GM21528 (cell line): Measurements from ENCODE around the gene SSR2.
A peak's percentile ranks its signal among the peaks of the same experiment; 100 is the strongest.
"Not testable (repeated sequence)": the region's sequence is repeated elsewhere in the genome, so short reads cannot be mapped to it uniquely, and the experiment has no call there.

Experiments used
- ATAC-seq: cut with Tn5 transposase; IDR thresholded peaks from one replicate; pipeline ENCODE4 v1.9.1; 2021; ENCODE audit warnings: mild to moderate bottlenecking, moderate library complexity; ENCODE audit not compliant: unreplicated experiment, low FRiP score

SSR2 gene

DNA sequence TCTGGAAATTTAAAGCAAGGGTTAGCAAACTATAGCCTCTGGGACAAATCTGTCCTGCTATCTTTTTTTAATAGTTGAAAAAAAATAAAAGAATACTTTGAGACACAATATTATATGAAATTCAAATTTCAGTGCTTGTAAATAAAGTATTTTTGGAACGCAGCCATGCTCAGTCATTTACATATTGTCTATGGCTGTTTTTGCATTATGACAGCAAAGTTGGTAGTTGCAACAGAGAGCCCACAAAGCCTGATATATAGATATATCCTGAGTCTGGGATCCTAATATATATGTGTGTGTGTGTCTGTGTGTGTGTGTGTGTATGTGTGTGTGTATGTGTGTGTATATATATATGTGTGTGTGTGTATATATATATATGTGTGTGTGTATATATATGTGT, 20.8 kb downstream of the SSR2 start:
- ATAC-seq: no peak

DNA sequence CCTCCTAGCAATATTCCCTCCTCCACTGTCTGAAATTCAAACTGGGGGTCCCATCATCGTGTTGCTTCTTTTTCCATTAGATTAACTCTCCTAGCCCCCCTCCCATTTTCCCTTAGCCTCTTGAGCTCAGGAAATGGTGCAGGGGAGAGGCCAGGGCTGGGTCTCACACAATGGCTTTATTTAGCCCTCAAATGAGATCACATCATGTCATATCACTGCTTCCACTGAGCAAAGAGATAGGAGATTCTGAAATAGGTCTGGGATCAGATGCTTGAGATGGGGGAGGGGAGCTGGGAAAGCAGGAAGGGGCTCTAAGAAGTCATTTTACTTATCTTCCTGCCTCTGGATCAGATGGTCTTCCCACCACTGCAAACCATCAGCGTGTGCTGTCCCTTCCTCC, 24.6 kb downstream of the SSR2 start:
- no peak for ATAC-seq

DNA sequence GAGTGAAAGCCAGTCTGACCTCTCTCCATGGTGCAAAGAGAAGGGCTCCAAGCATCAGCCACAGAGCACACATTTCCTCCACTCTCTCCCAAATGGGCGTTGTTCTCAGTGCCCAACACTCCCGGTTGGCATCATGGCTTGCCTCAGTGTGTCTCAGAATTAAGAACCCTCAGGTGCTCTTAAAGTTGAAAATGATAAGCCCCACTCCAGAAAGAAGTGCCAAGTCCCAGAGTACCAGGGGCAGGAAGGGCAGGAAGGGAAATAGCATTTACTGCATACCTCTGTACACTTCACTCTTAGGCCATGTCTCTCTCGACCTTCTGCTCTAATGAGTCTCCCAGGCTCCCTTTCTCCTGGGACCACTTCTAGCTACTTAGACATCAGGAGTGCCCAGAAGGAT, 27.2 kb downstream of the SSR2 start:
- no peak for ATAC-seq

DNA sequence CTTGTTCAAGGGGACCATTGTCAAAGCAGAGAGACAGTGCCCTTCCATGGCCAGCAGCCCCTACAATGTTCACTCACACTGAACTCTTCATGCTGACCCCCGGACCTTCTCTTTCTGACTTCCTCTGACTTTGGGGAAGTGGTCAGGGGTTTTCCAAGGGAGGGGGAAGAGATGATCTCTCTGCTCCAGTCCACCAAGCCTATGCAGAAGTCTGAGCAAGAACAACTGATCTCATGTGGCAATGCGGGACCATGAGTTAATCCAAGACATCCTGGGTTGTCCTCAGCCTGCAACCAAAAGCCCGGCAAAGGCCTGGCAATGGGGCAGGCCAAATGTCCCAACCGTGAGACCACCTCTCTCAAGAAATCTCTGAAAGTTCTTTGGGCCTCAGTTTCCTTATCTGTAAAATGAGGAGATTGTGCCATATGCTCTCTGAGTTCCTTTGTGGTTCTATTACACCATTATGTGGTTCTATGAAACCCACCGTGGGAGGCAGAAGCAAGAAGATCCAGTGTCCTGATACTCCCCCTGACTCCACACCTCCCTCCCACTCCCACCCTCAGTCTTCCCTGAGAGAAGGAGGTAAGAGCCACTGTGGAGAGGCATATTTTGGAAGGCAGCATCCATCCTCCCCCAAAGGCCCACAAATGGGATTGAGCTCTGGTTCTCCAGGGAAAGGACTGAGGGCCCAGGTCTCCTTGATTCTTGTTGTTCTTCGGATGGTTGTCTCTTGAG, 30.6 kb downstream of the SSR2 start:
- ATAC-seq: no peak

DNA sequence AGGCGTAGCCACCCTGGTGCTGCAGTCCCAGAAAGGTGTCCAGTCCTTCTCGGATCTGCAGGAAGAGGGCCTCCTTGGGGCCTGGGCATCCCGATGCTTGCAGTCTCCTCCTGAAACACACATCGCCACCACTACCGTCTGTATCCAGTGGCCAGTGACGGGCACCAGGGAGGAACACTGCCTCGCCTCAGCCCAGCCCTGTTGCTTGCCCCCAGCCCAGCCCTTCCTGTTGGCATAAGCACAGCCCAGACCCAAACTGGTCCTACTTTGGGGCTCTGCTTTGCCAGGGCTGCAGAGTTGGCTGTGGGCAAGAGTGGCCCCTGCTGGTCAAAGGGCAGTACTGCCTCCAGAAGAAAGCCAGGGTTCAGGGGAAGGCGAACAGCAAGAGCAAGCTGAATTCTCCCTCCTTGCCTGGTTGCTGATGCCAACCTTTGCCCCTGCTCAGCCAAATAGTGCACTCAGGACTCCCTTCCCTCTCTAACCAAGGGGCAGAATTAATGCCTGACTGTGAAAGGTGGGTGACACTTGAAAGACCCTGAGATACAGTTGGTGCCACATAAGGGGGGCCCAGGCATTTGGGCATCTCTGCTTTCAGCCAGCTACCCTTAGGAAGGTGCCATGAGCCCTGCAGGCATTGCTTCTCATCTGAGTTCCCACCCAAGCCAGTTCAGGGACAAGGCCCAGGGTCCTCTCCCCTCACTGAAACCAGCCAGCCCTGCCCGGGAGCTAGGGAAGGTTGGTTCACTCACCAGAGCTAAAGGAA, 31.3 kb downstream of the SSR2 start:
- peak; percentile 76 for ATAC-seq

DNA sequence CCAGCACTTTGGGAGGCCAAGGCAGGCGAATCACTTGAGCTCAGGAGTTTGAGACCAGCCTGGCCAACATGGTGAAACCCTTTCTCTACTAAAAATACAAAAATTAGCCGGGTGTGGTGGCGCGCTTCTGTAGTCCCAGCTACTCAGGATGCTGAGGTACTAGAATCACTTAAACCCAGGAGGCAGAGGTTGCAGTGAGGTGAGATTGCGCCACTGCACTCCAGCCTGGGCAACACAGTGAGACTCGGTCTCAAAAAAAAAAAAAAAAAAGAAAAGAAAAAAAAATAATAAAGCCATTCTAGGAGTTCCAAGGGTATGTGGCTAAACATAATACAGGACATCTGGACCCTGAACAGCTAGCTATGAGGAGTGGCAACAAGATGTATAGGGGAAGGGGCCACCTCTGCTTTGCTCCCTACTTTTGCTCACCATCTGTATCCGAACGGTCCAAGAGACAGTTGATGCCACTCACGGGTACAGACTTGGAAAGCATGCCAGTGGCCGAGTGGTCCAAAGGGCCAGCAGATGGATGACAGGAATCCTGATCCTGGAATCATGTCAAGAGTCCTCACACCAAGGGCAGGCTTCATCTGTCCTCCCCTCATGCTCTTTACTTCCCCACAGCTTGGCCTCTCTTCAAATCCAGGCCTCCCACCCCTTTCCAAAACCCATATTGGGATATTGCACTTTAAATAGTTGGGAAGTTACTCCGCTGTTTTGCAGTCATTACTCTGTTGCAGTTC, 35.7 kb downstream of the SSR2 start:
- ATAC-seq: not testable (repeated sequence)

DNA sequence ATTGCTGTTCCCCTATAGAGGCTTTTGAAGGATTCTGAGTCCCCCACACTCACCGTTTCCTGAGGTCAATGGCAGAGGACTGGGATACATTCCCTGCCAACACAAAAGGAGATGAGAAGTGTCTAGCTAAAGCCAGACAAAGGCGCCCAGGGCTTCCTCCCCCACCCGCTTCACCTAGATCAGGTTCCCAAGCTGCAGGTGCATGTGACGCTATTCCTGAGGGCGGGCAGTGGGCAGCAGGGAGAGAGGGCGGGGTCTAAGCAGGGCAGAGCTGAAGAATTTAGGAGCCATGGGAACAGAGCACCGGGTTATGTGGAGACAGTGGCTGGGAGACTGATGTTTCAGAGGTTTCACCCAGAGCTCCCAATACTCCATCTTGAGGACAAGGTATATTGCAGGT, 36.4 kb downstream of the SSR2 start:
- ATAC-seq: no peak

DNA sequence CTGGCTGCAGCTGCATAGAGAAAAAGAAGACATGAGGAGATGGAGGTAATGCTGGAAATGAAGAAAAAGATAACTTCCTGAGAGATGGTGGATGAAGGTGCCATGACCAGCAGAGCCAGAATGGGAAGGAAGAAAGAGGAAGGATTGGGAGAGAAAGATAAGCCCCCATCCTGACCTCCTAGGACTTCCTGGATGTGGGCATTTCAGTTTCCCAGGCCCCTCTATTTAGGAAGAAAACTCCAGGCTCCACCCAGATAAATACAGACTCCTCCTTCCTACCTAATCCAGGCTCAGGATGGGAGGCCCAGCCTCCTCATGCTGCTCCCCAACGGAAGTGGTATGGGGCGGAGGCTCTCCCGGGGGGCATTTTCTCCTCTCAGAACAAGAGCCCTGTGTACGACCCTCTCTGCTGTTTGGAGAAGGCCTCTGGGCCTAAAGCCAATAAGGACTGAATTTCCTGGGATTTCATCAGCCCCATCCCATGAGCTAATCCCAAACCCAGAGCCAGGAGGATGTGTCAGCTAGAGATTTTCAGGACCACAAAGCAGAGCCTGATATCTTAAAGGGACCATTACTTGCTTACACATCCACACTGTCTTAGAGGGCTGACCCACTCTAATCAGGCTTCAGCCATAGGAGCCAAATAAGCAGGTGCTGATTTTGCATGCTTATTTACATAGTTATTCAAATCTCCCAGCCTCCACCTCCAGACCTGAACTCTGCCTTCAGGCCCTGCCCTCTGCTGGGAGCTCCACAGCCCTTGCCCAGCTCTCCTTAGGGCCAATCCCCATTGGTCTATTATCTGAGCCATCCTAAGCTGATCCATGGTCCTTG, 37.3 kb downstream of the SSR2 start:
- no peak for ATAC-seq

DNA sequence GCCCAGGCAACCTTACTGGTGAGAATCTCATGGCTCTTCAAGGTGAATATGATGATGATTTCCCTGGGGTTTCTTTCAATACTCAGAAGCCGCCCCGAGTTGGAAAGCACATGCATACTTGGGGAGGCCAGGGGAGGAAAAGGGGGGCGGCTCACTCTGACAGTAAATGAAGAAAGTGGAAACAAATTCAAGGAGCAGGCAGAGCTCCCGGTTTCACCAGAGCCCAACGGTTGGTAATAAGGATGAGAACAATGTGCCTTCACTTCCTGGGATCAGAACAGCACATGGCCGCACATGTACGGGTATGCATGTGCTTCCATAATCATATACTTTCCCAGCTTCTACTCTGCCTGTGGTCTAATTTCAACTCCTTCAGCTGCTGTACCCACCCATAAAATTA, 38.6 kb downstream of the SSR2 start:
- ATAC-seq: no peak

DNA sequence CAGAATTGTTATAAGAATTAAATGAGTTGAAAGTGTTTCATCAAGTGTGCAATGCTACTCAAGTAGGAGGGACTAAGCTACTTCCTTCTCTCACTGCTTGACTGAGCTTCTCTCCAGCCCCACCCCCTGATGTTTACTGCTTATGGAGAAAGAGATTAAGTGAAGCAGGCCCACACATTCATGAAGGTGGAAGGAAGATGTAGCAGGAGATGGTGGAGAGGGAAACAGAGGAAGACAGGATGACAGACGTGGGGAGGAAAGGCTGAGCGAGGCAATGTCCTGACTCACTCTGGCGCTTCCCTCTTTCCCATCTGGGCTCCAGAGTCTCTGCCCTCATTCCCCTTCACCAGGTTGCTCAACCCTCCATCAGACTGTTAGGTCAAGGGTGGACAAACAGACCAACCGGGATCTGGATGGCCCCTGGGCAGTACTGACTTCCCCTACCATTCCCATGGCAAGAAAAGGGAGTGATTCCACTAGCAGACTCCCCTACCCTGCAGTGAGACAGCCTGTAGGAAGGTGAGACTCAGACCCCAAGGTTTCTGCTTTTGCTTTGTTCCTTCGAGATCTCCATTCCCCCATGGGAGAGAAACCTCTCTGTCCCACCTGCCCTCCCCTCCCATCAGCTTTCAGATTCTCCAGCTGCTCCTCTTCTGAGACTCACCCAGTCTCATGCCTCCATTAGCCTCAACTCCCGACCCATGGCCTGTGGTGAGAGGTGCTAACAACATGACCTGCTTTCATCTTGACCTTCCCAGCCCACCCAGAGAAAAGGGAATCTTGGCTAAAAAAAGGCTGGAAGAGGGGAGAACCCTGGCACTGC, 39.3 kb downstream of the SSR2 start:
- no peak for ATAC-seq

DNA sequence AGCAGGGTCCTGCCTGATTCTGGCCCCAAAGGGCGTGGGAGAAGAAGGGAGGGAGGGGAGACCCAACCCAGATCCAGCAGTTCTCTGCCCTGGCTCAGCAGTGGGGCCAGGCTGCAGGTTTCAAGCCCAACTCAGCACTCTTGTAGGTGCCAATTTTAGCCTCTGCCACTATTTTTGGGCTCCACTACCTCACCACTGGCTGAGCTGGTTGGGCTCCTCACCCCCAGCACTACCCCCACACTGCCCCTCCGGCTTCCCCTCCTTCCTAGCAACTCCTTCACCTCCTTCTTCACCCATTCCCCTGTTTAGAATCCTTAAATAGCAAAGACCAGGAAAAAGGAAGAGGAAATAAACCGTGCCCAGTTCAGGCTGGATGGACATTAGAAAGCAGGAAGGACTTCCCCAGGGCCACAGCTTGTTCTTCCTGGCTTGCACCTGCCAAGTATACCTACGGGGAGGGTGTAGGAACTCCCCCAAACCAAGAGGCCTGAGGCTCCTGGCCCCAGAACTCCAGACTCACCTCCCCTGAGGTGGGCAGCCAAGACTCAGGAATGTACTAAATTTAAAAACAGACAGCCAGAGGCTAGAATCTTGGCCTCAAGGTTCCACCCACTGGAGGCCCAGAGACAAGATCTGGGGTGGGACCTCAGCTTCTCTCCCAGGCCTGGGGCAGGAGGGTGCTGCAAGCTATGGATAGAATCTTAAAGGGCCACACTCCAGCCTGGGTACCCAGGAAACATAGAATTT, 41.0 kb downstream of the SSR2 start:
- no peak for ATAC-seq

DNA sequence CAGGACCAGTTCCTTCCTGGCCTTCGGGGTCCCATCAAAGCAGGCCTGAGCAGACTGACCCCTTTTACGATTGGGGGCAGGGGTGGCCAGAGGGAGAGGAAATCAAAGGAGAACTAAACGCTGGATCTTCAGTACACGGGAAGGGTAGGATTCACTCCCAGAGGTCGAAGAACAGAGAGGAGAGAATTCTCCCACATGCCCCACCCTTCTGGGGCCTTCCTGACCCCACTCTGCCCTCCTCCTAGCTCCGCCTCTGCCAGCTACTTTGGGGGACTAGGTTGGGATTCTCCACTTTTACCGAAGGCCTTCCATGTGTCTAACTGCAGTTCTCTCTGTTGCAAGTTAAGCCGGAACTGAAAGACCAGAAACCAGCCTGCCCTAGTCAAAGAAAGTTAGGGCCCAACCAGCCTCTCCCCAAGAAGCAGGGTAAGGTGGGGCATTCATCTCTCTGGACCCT, 41.8 kb downstream of the SSR2 start:
- no peak for ATAC-seq

DNA sequence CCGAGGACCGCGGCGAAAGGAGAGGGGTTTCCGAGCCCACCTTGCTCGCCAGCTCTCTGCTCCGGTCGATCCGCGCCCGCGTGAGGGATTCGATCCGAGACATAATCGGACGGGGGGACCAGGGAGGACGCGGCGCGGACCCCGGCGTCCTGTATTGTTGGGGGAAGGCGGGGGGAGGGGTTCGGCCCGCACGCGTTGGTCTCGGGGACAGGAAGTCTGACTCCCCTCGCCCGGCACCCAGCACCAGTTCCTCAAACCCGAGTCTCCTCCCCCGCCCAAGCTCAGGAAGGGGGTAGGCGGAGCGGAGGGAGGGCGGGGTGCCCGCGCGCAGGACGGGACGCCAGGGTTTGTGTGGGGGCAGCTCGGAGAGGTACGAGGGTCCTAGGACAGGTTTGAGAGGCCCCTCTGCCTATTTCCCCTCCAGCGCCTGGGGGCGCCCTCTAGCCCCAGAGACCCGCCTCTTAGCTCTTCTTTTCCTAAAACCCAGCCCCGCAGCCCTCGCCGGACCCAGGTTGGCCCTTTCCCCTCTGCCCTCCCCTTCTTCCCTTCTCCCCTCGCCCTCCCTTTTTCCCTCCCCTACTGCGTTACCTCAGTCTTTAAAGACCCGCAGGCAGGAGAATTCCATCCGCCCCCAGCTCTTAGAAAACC, 42.3 kb downstream of the SSR2 start, which contains the start of gene ARHGEF2:
Gene ARHGEF2, minus strand, starts transcription at position 223 of the 648 bp plus-strand sequence. Its CDS starts 120 bp downstream, at position 103.
- peak; percentile 62 for ATAC-seq

DNA sequence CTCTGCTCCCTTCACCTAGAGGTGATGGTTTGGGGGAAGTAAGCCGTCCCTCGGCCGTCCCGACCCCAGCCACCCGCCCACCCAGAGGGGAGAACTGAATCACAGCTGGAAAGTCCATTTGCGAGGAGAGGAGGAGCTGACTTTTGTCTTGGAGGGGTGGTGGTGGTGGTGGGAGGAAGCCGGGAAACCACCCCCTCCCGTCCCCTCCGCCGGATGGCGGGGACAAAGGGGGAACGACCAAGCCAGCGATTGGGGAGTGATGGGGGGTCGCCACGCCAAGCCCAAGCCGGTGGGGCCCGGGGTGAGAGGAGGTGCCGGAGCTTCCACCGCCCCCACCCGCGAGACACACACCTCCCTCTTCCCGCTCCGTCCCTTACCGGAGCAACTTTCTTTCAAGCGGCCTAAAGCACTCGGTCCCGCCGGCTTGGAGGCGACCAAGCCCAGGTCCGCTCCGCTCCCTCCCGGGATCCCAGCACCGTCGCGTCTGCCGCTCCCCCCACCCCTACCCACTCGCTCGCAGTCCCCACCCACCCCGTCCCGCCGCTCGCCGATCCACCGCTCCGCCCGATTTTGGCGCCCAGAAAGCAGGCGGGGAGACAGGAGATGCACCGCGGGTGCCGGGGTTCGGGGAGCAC, 42.9 kb downstream of the SSR2 start:
- ATAC-seq: no peak

DNA sequence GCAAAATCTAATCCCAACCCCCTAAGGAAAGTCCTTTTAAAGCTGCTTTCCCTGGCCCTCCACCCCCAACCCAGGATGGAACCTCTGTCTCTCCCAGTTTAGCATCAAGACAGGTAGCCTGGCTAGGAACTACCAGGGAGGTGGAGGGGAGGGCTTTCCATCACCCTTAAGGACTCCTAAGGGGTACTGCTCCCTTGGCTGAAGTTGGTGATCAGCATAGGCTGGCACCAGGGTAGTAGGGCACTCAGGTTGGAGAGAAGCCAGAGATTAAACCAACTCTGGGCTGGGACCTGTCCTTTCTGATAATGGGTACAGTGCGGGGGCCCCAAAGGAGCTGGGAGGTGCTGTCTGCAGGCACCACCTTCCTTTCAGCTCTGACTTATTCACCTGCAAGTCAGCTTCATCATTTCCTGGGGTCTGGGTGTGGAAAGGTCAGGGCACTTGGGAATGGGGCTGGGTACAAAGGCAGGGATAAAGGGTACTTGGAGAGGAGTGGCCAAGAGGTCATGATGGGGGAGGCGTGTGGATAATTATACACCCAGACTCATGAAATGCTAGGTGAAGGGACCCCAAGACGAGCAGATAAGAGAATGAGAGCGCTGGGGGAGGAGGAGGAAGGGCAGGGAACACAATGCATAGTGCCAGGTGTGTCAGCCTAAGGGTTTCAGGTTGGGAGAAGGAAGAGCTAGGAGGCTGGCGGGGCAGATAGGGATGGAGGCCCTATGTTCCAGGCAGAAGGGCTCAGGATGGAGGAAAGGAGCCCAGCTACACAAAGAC, 43.6 kb downstream of the SSR2 start:
- no peak for ATAC-seq

DNA sequence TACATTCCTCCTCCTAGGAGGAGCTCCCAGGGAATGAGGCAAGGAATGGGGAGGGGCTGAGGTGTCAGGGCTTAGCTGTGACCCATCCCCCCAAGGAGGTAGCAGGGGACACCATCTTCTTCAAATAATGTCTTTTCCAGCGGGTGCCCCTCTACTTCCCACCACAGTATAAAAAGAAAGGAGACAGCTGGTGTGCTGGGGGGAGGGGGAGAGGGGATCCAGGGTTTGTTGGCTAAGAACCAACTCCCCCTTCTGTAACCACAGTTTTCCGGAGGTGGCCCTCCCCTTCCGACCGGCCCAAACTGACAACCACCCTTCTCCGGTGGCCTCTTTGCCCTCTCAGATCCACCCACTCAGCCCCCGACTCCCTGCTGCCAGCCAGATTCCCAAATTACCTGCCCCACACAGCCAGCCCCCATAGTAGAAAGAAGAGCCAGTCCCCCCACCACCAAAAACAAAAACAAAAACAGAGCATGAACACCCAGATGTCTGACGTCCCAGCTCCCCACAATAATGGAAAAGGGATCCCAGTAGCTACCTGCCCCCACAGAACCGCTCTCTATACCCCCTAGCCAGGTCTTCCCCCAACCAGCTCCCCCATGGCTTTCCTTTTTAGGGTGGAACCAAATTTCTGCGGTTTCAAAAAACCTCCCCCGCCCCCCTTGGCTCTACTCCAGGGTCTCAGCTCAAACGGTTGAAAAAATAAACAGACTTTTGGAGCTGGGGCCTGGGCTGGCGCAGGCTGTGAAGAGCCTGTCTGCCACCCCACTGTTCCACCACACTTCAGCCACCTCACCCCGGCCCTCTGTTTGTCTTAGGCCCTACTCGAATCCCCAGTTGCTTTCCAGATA, 44.5 kb downstream of the SSR2 start:
- ATAC-seq: no peak
